Left lobe of liver (tissue), 2 donors: Measurements from ENCODE around the gene TNFAIP1. TPM values are rescaled to one million over a fixed set of nuclear protein-coding genes. Genes with fewer than 3 reads are reported as not detected.

Experiments
- ATAC-seq: fragments of 200-7000 bp; cut with Tn5 transposase; one replicate; pipeline ENCODE4 v1.9.1; 2020; ENCODE audit warnings: mild to moderate bottlenecking, moderate library complexity
- DNase-seq: peaks from one replicate; pipeline ENCODE4 v3.0.0-alpha.2; 2020; ENCODE audit warnings: low spot score
- total RNA-seq: library from RNA; stranded (reverse); gene quantifications from one replicate; pipeline ENCODE4 v1.2.1, GENCODE V29; 2021
- donor health status: DM: no; HTN: no; CAD: no; lungs with moderate emphysema.
- donor health status: DM: no; HTN: yes; CAD: no.

The TNFAIP1 gene
- total RNA-seq, 1 donor from 2014 or later, result 28.8 TPM

DNA sequence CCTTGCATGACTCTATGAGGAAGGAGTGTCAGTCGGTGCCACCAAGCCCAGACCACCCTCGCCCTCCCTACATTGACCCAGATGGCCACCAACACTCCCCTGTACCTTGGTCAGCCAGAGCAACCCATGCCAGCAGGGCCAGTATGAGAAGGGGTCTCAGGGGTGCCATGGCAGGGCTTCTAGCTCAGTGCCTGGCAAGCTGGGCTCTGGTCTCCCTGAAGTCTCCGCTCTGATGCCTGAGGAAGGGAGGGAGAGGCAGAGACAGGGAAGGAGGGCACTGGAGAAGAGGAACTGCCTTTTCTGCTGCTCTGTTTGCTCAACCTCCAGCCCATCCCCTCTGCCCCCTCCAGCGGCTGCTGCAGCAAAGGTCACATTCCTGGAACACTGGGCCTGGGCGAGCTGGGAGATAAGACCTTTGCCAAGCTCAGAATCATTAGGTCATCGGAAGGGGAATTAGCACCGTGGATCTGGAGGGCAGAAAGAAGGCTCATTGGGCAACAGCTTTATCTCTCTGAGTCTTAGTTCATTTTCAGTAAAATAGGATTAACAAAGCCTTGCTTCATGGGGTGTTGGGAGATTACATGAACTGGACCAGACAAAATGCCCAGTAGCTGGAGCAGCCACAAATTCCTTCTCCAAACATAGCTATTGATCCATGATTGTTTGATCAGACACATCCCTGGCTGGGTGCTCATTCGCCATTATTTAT lies 34.6 kb downstream of the TNFAIP1 start, which contains the start of gene VTN:
Gene VTN, minus strand, starts transcription at position 273 of the 709 bp plus-strand sequence. Its CDS starts 104 bp downstream, at position 169.
- DNase-seq (peak; percentile 94), ATAC-seq (peak; percentile 66)

DNA sequence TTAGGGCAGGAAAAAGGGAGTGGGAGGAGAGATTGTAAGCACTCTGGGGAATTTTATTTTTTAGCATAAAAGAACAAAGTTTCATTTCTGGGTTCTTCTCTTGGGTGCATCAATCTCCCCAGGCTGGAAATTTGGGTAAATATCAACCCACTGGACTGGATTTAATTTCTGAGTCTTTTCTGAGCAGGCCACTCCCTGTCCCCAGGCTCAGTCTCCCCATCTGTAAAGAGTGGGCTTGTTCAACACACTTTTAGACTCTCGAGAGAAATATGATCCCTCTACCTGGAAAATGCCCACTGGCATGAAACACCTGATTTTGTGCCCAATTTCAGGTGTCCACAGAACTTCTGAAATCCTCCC lies 35.2 kb downstream of the TNFAIP1 start:
- peak; percentile 0 for ATAC-seq

GRCh38 chr17:28371245-28372202 lies 36.0 kb downstream of the TNFAIP1 start, which contains the start of gene SARM1:
TSS of gene SARM1 (plus strand) at chr17:28371694. CDS start at chr17:28372033, 339 bp downstream.
- ATAC-seq, result peak; percentile 64

More for the DNA sequence above, 35.2 kb downstream of the TNFAIP1 start:
- DNase-seq, result no peak

DNA sequence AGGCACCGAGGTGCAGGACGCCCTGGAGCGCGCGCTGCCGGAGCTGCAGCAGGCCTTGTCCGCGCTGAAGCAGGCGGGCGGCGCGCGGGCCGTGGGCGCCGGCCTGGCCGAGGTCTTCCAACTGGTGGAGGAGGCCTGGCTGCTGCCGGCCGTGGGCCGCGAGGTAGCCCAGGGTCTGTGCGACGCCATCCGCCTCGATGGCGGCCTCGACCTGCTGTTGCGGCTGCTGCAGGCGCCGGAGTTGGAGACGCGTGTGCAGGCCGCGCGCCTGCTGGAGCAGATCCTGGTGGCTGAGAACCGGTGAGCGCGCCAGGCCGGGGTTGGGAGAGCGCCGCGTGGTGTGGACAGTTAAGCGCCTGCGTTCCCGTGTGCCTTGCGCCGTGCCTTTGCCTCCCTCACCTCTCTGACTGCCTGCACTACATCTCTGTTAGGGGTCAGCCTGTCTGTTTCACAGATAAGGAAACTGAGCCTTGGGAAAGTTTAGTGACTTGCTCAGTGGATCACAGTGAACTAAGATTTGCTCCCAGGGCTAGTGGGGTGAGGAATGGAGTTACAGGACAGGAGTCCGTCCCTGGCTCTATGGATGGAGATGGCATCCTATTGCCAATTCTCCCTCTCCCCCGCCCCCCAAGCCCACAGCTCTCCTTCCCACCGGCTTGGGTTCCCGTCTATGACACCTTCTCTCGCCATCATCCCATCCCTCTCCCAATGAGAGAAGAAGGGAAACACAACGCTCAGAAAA lies 36.8 kb downstream of the TNFAIP1 start:
- no peak for ATAC-seq
- no peak for DNase-seq

More at GRCh38 chr17:28371245-28372202, 36.0 kb downstream of the TNFAIP1 start, which contains the start of gene SARM1:
- peak; percentile 93 for DNase-seq

DNA sequence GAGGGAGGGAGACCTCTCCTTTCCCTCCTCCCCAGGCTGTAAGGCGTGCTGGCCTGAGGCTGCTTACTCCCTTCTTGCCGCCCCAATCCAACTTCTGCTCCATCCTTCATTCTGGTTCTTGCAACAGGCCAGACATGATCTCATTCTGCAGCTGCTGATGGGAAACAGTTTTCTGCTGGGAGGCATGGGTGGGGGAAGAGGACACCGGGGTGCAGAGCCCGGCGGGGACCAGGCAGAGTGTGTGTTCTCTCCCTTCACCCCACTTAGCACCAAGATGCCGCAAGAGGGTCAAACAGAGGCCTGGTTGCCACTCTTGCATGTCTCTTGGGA lies 37.3 kb downstream of the TNFAIP1 start:
- no peak for ATAC-seq
- DNase-seq, result no peak

GRCh38 chr17:28379814-28380801 lies 44.5 kb downstream of the TNFAIP1 start:
- peak; percentile 3 for ATAC-seq
- DNase-seq, result no peak

DNA sequence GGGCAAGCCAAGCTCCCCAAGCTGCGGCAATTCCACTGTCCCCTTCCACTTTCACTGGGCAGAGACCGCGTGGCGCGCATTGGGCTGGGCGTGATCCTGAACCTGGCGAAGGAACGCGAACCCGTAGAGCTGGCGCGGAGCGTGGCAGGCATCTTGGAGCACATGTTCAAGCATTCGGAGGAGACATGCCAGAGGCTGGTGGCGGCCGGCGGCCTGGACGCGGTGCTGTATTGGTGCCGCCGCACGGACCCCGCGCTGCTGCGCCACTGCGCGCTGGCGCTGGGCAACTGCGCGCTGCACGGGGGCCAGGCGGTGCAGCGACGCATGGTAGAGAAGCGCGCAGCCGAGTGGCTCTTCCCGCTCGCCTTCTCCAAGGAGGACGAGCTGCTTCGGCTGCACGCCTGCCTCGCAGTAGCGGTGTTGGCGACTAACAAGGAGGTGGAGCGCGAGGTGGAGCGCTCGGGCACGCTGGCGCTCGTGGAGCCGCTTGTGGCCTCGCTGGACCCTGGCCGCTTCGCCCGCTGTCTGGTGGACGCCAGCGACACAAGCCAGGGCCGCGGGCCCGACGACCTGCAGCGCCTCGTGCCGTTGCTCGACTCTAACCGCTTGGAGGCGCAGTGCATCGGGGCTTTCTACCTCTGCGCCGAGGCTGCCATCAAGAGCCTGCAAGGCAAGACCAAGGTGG lies 45.7 kb downstream of the TNFAIP1 start:
- DNase-seq (peak; percentile 75), ATAC-seq (peak; percentile 75)

- ATAC-seq (peak; percentile 83), DNase-seq (peak; percentile 84)
Measured at GRCh38 chr17:28384281-28385036, 48.9 kb downstream of the TNFAIP1 start.

GRCh38 chr17:28385037-28385400 lies 49.5 kb downstream of the TNFAIP1 start:
- DNase-seq (no peak), ATAC-seq (peak; percentile 51)

DNA sequence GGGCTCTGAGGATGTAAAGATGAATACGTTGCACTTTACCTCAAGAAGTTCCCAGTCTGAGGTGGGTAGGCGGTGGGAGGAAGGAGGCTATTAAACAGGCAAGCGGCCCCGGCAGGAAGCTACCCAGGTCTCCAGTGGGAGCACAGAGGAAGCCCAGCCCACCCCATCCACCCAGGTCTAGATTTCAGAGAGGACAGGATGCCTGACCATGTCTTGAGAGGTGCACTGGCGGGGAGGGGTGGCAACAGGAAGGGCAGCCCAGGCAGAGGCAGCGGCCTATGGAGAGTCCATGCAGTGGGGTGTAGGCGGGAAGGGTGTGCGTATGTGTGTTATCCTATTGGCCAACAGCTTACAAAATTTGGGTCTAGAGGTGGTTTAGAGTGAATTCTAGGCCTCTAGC lies 49.8 kb downstream of the TNFAIP1 start:
- no peak for DNase-seq
- no peak for ATAC-seq

GRCh38 chr17:28386391-28386790 lies 50.8 kb downstream of the TNFAIP1 start:
- no peak for DNase-seq

DNA sequence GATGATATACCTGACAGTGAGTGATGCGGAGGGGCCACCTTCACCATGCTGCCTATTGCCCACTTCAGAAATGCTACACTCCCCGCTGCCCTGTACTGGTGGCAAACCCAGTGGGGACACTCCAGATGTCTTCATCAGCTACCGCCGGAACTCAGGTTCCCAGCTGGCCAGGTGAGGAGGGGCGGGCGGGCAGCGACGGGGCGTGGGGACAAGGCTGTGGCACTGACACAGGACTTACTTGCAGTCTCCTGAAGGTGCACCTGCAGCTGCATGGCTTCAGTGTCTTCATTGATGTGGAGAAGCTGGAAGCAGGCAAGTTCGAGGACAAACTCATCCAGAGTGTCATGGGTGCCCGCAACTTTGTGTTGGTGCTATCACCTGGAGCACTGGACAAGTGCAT lies 52.5 kb downstream of the TNFAIP1 start:
- no peak for ATAC-seq
- DNase-seq, result no peak

More at GRCh38 chr17:28386391-28386790, 50.8 kb downstream of the TNFAIP1 start:
- no peak for ATAC-seq

GRCh38 chr17:28390141-28390540 lies 54.6 kb downstream of the TNFAIP1 start:
- ATAC-seq, result no peak

DNA sequence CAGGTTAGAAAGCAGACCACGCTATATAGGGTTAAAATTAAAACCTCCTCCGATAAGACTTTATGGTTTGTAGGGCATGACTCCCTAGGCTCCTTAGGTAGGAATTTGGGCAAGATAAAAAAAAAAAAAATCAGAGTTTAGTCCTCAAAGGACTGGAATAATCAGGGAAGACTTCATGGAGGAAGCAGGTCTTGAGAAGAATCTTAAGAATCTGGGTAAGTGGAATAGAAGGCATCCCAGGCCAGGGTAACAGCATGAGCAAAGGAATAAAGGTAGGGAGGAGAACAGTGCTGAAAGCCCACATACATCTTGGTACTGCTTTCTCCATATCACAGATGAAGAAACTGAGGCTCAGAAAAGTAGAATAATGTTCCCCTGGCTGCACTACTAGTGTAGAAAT lies 55.0 kb downstream of the TNFAIP1 start:
- ATAC-seq (no peak), DNase-seq (no peak)

More at GRCh38 chr17:28390141-28390540, 54.6 kb downstream of the TNFAIP1 start:
- no peak for DNase-seq

DNA sequence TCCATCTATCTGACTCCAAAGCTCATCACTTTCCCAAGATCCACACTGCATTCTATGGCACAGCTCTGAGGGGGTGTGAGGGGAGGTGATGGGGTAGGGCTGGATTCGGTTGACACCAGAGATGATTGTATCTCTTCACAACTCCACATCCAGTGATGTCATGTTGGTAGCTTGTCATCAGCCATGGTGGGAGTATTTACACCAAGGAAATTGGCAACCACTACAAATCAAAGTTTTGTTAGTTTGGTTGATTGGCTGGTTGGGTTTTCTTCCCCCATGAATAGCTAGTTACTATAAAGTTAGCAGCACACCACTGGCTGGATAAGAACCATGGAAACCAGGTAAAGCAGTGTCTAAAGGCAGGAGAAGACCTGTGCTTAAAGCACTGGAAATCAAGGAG lies 55.4 kb downstream of the TNFAIP1 start:
- no peak for ATAC-seq
- DNase-seq, result no peak

- no peak for DNase-seq
- ATAC-seq, result no peak
Measured at GRCh38 chr17:28391401-28391800, 55.8 kb downstream of the TNFAIP1 start.

DNA sequence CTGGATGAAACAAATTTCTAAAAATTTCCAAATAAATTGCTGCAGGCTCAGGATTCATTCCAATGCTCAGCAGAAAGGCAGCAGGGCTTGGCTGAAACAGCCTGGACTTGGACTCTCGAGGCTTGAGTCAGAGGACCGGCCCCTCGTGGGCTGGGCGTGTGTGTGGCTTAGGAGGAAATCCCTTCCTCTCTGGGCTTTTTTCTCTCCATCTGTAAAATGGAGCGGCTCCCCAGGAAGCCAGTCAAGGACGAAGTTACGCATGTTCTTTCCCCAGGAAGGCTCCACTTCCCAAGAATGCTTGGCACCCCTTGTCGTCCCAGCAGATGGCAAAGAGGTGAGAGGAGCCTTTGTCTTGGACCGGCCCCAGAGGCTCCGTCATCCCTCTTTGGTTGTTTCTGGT lies 56.9 kb downstream of the TNFAIP1 start:
- no peak for ATAC-seq
- DNase-seq, result no peak

GRCh38 chr17:28394337-28395116 lies 59.0 kb downstream of the TNFAIP1 start:
- DNase-seq (no peak), ATAC-seq (no peak)
